ENCODE measurements around the gene MRPL14. TPM values are rescaled to one million over a fixed set of nuclear protein-coding genes. Genes with fewer than 3 reads are reported as not detected.
A peak's percentile ranks its signal among the peaks of the same experiment; 100 is the strongest.

The MRPL14 gene
- 26.2 and 26.4 TPM in 2 replicates for total RNA-seq (2013; cell fraction: nucleolus; rRNA removed)
- total RNA-seq (2014; rRNA removed): 107 and 109 TPM in 2 replicates
- 74.9 and 80.5 TPM in 2 replicates for total RNA-seq (2014; rRNA removed; fragmentation: Illumina TruSeq; extraction: Trizol)
- 85.9 and 91.1 TPM in 2 replicates for total RNA-seq (2021)
- 45.9 TPM for polyA plus RNA-seq (2011; ENCODE audit: low read depth)
- 91.6 and 128 TPM in 2 replicates for polyA plus RNA-seq (2011; rRNA removed)
- polyA plus RNA-seq (2011; cell fraction: cytosol; rRNA removed): 127 and 146 TPM in 2 replicates
- 48.1 and 49.3 TPM in 2 replicates for polyA plus RNA-seq (2011; cell fraction: nucleus; rRNA removed)
- polyA plus RNA-seq (2012): 68.0 and 83.2 TPM in 2 replicates
- 68.1 and 87.4 TPM in 2 replicates for polyA plus RNA-seq (2014; fragmentation: Illumina TruSeq; extraction: Trizol)
- 100 to 1,000 TPM; 291 to 294 TPM for polyA plus RNA-seq (2014; fragmentation: Nextera tagmentation; extraction: Ambion mirVana)
- 117 and 145 TPM in 2 replicates for polyA plus RNA-seq (2014; rRNA removed)
- polyA plus RNA-seq (2016; fragmentation: Nextera tagmentation; extraction: Ambion mirVana): 100 to 1,000 TPM; 170 to 193 TPM
- 21.9 and 36.1 TPM in 2 replicates for polyA minus RNA-seq (2011; rRNA and poly(A)+ RNA removed)
- 16.8 and 17.4 TPM in 2 replicates for polyA minus RNA-seq (2011; cell fraction: cytosol; rRNA and poly(A)+ RNA removed)
- polyA minus RNA-seq (2011; cell fraction: nucleus; rRNA and poly(A)+ RNA removed): 7.9 and 9.6 TPM in 2 replicates
- percentile 85 among the genes with signal in this experiment for Bru-seq, nascent RNA
- BruChase-seq, experiment 1, labeled RNA remaining after a 6-hour chase: percentile 86 among the genes with signal in this experiment
- BruChase-seq, experiment 2, labeled RNA remaining after a 2-hour chase: percentile 84 among the genes with signal in this experiment
- long read RNA-seq, experiment 1, transcript MRPL14-201 (3 exons, 959 nt): major isoform, 84 of 97 reads
- long read RNA-seq, experiment 1, partial matches to known transcripts: 2 of 97 reads
- long read RNA-seq, experiment 1, other reads (novel, unspliced or antisense): 11 of 97 reads
- long read RNA-seq, experiment 2, transcript MRPL14-201 (3 exons, 959 nt): major isoform, 143 of 172 reads
- long read RNA-seq, experiment 2, partial matches to known transcripts: 7 of 172 reads
- long read RNA-seq, experiment 2, other reads (novel, unspliced or antisense): 22 of 172 reads

GRCh38 chr6:44127186-44128019 is at the start of gene MRPL14, which contains the start of gene TMEM63B:
Gene MRPL14 (minus strand): TSS chr6:44127452. CDS start chr6:44116611, 10,841 bp downstream.
Gene TMEM63B (plus strand): TSS chr6:44127554. CDS start chr6:44134585, 7,031 bp downstream.
- H3K27me3 ChIP-seq (replicated peaks in 1 of 2; ENCODE audit: control insufficient read depth in 2 of 2, insufficient read depth in 2 of 2, low read length in 1 of 2): no peaks in the 10 kb centered on the region
- intact Hi-C loops (cut with micrococcal nuclease; ENCODE audit: unreplicated experiment): no loop called here
- BruUV-seq (replicated peaks): no TSS peak
- no peak for FAIRE-seq
- under 1% methylated on average over 53 of the region's 80 CpGs for WGBS (ENCODE audit: insufficient coverage, insufficient replicate concordance, low lambda C conversion rate, missing lambda C conversion rate)
- peak within 1 kb of the TSS; percentile 72 for H3K9ac ChIP-seq (ENCODE audit: control insufficient read depth, insufficient read depth, low read length)
- H2AFZ ChIP-seq (ENCODE audit: control insufficient read depth, low read depth, low read length): peak within 1 kb of the TSS; percentile 73
- peak; percentile 89 for ATAC-seq
- H3K4me1 ChIP-seq (ENCODE audit: control insufficient read depth, insufficient read depth, low read length): peaks cover 36% of the 10 kb centered on the region
- peaks cover 6% of the 10 kb centered on the region; the same call in 1 of the 2 replicates for H4K20me1 ChIP-seq (ENCODE audit: control insufficient read depth, insufficient read depth)
- CTCF ChIA-PET: no interaction called here
- 0 out of 4 replicates have a peak, but pooled peaks cover 0 to 6% of the 10 kb centered on the region in 2 experiments for H3K36me3 ChIP-seq (ENCODE audit: control insufficient read depth in 2 of 2, insufficient read depth in 2 of 2, low read length in 1 of 2)
- H3K27ac ChIP-seq (ENCODE audit: control insufficient read depth, insufficient read depth): peak within 1 kb of the TSS; percentile 63
- SMC1A ChIA-PET (ENCODE audit: uncharacterized antibody, unreplicated experiment): no interaction called here
- peak; percentile 52 for DNase-seq (ENCODE audit: low read depth, low spot score)
- RAD21 ChIA-PET (ENCODE audit: unreplicated experiment): interaction anchor here (0.8 kb wide), 1 partner anchor 31 kb away, joined by 6 read pairs; no protein-coding TSS in a partner anchor
- peaks cover 62% of the 10 kb centered on the region for H3K79me2 ChIP-seq (ENCODE audit: control insufficient read depth, insufficient read depth, low read length)
- in situ Hi-C loops (cut with MboI): no loop called here
- H3K4me3 ChIP-seq: peak within 1 kb of the TSS; percentile 97
- POLR2A ChIA-PET: interaction anchor here (1.0 kb wide), 1 partner anchor 120 kb away, joined by 3 read pairs; the partner anchor contains the start of gene HSP90AB1
- no peaks in the 10 kb centered on the region for H3K9me3 ChIP-seq (replicated peaks; ENCODE audit: control insufficient read depth, insufficient read depth, low read length)
- H3K4me2 ChIP-seq (ENCODE audit: control insufficient read depth, insufficient read depth): peak within 1 kb of the TSS; percentile 96
- TF ChIP-seq SRF (IDR thresholded peaks at IDR 0.05; ENCODE audit: low read depth in 2 of 2, low read length in 2 of 2) (no peak), YBX1 (IDR thresholded peaks at IDR 0.05) (no peak), ZZZ3 (IDR thresholded peaks at IDR 0.05; ENCODE audit: control insufficient read depth, insufficient read length, low read depth) (no peak), STAT1 (conservative IDR thresholded peaks at IDR 0.05) (no peak), POLR2AphosphoS2 (IDR thresholded peaks at IDR 0.05; ENCODE audit: low read depth, low read length) (no peak), EGR1 (IDR thresholded peaks at IDR 0.05; ENCODE audit: borderline replicate concordance in 1 of 2, low read depth in 2 of 2, low read length in 2 of 2) (no peak; a peak in 1 of 3 replicates), CREB1 (IDR thresholded peaks at IDR 0.05; ENCODE audit: low read depth) (no peak), ASH2L (IDR thresholded peaks at IDR 0.05; ENCODE audit: borderline replicate concordance, low read depth) (no peak), MYB (IDR thresholded peaks at IDR 0.05; ENCODE audit: borderline replicate concordance, low read depth, low read length) (no peak), GATAD2B (conservative IDR thresholded peaks at IDR 0.05; ENCODE audit: low read depth) (0 out of 2 replicates have a peak, but pooled peaks have one; percentile 27), RELA (IDR thresholded peaks at IDR 0.05; ENCODE audit: borderline replicate concordance, partially characterized antibody) (peak; percentile 64), RBBP5 (conservative IDR thresholded peaks at IDR 0.05) (no peak), SREBF1 (IDR thresholded peaks at IDR 0.05; ENCODE audit: low read length) (no peak), CBFB (IDR thresholded peaks at IDR 0.05; ENCODE audit: low read depth) (no peak), RAD21 (IDR thresholded peaks at IDR 0.05; ENCODE audit: insufficient read depth, low read depth, low read length) (no peak), BACH1 (IDR thresholded peaks at IDR 0.05; ENCODE audit: borderline replicate concordance) (peak; percentile 12; the same call in 1 of the 2 replicates), SUPT20H (IDR thresholded peaks at IDR 0.05; ENCODE audit: borderline replicate concordance, control insufficient read depth, low read depth, low read length) (no peak), HCFC1 (IDR thresholded peaks at IDR 0.05; ENCODE audit: low read length) (no peak)

Data from GM12878 (cell line).